ENCODE data around the gene TUT4.

The TUT4 gene

DNA sequence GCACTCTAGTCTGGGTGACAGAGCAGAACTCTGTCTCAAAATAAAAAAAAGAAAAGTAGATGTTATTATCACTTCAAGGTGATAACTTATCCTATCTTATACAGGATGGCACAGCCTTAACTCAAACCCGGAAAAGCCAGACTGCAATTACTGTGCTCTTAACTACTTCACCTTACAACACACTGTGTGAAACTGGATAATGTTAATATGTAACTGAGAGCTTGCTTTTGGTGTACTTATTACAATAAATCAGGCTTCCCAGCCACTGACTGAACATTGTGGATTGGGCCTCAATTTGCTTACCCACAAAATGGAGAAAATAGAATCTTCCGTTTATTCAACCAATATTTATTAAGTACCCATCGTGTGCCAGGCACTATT lies 150.0 kb downstream of the TUT4 start:
- no peak overlapping the region for H3K4me3 ChIP-seq (ENCODE audit: low read depth, low read length)
- TF ChIP-seq, protein P1, sequence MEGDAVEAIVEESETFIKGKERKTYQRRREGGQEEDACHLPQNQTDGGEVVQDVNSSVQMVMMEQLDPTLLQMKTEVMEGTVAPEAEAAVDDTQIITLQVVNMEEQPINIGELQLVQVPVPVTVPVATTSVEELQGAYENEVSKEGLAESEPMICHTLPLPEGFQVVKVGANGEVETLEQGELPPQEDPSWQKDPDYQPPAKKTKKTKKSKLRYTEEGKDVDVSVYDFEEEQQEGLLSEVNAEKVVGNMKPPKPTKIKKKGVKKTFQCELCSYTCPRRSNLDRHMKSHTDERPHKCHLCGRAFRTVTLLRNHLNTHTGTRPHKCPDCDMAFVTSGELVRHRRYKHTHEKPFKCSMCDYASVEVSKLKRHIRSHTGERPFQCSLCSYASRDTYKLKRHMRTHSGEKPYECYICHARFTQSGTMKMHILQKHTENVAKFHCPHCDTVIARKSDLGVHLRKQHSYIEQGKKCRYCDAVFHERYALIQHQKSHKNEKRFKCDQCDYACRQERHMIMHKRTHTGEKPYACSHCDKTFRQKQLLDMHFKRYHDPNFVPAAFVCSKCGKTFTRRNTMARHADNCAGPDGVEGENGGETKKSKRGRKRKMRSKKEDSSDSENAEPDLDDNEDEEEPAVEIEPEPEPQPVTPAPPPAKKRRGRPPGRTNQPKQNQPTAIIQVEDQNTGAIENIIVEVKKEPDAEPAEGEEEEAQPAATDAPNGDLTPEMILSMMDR (IDR thresholded peaks at IDR 0.05; ENCODE audit: low read depth, low read length, missing control alignments) = no peak
- in situ Hi-C loops (cut with HindIII; ENCODE audit: low sequenced_read_pairs) = no loop called here
- DNase-seq (ENCODE audit: low read depth) = no peak

DNA sequence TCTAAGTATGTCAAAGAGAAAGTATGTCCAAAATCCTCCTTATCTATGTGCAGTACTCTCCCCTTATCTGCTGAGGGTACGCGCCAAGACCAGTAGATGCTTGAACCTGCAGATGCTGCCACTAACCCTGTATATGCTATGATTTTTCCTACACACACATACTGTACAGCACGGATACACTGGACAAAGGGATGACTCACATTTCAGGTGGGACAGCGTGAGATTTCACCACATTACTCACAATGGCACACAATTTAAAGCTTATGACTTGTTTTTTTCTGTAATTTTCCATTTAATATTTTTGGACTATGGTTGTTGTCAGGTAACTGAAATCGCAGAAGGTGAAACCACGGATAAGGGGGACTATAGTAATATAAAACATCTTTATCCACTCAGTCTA lies 152.8 kb downstream of the TUT4 start:
- no peak for DNase-seq (ENCODE audit: low read depth)
- in situ Hi-C loops (cut with HindIII; ENCODE audit: low sequenced_read_pairs) = no loop called here
- no peak overlapping the region for H3K4me3 ChIP-seq (ENCODE audit: low read depth, low read length)
- TF ChIP-seq, protein P1 (IDR thresholded peaks at IDR 0.05; ENCODE audit: low read depth, low read length, missing control alignments) = no peak

DNA sequence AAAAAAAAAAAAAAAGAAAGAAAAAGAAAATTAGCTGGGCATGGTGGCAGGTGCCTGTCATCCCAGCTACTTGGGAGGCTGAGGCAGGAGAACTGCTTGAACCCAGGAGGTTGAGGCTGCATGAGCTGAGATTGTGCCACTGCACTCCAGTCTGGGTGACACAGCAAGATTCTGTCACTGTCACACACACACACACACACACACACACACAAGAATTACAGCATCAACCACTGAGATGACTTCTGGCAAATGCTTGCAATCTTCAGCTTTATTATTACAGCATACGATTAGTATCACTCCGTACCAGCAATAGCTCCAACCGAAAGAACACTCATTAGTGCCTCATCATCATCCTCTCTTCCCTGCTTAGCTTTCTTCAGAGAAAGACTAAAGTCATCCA lies 153.3 kb downstream of the TUT4 start:
- H3K4me3 ChIP-seq (ENCODE audit: low read depth, low read length) = no peak overlapping the region
- DNase-seq (ENCODE audit: low read depth) = no peak
- in situ Hi-C loops (cut with HindIII; ENCODE audit: low sequenced_read_pairs) = no loop called here
- TF ChIP-seq, protein P1 (IDR thresholded peaks at IDR 0.05; ENCODE audit: low read depth, low read length, missing control alignments) = no peak

DNA sequence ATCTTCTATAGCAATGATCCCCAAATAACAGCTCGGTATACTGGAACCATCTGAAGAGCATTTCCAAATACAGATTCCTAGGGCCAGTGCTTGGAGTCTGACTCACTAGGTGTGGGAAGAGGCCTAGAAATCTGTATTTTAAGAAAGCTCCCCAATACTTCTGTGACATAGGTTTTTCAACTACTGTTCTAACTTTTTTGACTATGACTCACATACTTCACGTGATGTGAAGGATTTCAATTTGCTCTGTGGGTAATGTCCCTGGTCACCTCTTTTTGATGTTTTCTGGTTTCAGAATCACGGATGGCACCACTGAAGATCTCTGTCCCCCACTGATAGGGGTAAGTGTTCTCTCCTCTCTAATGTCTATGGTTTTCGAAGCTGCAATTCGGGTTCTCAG lies 159.7 kb downstream of the TUT4 start:
- in situ Hi-C loops (cut with HindIII; ENCODE audit: low sequenced_read_pairs) = no loop called here
- no peak for DNase-seq (ENCODE audit: low read depth)

DNA sequence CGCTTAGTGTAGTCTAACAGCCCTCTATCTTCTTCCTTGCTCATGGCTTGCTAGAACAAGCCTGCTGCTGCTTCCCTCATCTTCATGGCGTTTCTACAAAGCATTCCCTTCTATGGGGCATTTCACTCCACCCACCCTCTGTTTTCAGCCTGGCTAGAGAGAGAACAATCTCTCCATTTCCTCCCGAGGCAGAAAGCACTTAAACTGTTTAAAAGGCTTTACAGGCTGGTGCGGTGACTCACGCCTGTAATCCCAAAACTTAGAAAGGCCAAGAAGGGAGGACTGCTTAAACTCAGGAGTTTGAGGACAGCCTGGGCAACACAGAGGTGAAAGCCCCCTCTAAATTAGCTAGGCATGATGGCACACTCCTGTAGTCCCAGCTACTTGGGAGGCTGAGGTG lies 166.4 kb downstream of the TUT4 start:
- no peak for DNase-seq (ENCODE audit: low read depth)
- in situ Hi-C loops (cut with HindIII; ENCODE audit: low sequenced_read_pairs) = no loop called here
- H3K4me3 ChIP-seq (ENCODE audit: low read depth, low read length) = no peak overlapping the region
- TF ChIP-seq, protein P1 (IDR thresholded peaks at IDR 0.05; ENCODE audit: low read depth, low read length, missing control alignments) = no peak

More for the DNA sequence above, 159.7 kb downstream of the TUT4 start:
- no peak overlapping the region for H3K4me3 ChIP-seq (ENCODE audit: low read depth, low read length)
- TF ChIP-seq, protein P1 (IDR thresholded peaks at IDR 0.05; ENCODE audit: low read depth, low read length, missing control alignments) = no peak

DNA sequence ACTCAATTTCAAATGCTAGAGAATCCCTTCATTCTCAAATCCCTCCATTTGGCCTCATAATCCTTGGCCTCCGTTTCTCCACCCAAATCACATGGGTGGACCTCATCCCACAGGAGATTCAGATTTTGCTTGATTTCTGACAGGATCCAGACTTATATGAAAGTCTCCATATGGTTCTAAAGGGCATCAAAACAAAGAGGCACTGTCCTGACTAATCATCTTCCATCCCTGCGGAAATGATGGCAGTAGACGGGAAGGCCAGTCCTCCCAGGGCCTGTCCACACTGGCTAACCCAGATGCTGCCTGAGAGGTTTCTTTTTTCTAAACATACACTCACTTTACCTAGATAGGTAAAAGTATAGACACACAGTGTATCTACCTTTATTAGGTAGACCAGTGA lies 167.5 kb downstream of the TUT4 start:
- no peak for DNase-seq (ENCODE audit: low read depth)
- H3K4me3 ChIP-seq (ENCODE audit: low read depth, low read length) = no peak overlapping the region
- in situ Hi-C loops (cut with HindIII; ENCODE audit: low sequenced_read_pairs) = no loop called here
- TF ChIP-seq, protein P1 (IDR thresholded peaks at IDR 0.05; ENCODE audit: low read depth, low read length, missing control alignments) = no peak

All from astrocyte of the cerebellum (primary cell).